Fibroblast of lung (primary cell): ENCODE results near the gene INO80E. TPM values are rescaled to one million over a fixed set of nuclear protein-coding genes. Genes with fewer than 3 reads are reported as not detected.

Experiments
- DNase-seq, 2 donors: peaks; one replicate each; pipeline versions ENCODE4 v3.0.0 to v3.0.0-alpha.2; 2010; ENCODE audit warnings: low read depth in 2 of 2
- H2AFZ ChIP-seq: 2 replicates; pipeline ENCODE4 v1.5.1; 2012; ENCODE audit warnings: low read length, control low read depth, inconsistent platforms
- H3K27ac ChIP-seq: 2 replicates; pipeline ENCODE4 v1.5.1; 2011; ENCODE audit warnings: low read length, control low read depth; ENCODE audit not compliant: insufficient read depth
- H3K27me3 ChIP-seq: 2 replicates; pipeline ENCODE4 v1.5.1; 2011; ENCODE audit warnings: mild to moderate bottlenecking, low read length; ENCODE audit not compliant: control insufficient read depth, insufficient read depth
- H3K36me3 ChIP-seq: 2 replicates; pipeline ENCODE4 v1.5.1; 2011; ENCODE audit warnings: low read length; ENCODE audit not compliant: control insufficient read depth, insufficient read depth
- H3K4me1 ChIP-seq: 2 replicates; pipeline ENCODE4 v1.5.1; 2011; ENCODE audit warnings: low read length; ENCODE audit not compliant: control insufficient read depth, insufficient read depth; ENCODE audit errors: extremely low read depth
- H3K4me2 ChIP-seq: 2 replicates; pipeline ENCODE4 v1.5.1; 2011; ENCODE audit warnings: low read length, control low read depth; ENCODE audit not compliant: insufficient read depth; ENCODE audit errors: extremely low read depth
- H3K4me3 ChIP-seq, 4 experiments: fragments of 200-600 bp in 1 of 4; sonication (generic) in 1 of 4; replicated peaks in 1 of 4; 2 replicates each; pipeline ENCODE4 v1.5.1; 2011 to 2016; ENCODE audit warnings: low read length in 4 of 4, low read depth in 3 of 4, mild to moderate bottlenecking in 3 of 4, control low read depth in 2 of 4, inconsistent platforms in 1 of 4, mixed read lengths in 1 of 4; ENCODE audit not compliant: insufficient read depth in 1 of 4; ENCODE audit errors: control extremely low read depth in 1 of 4
- H3K79me2 ChIP-seq: 2 replicates; pipeline ENCODE4 v1.5.1; 2012; ENCODE audit warnings: mild to moderate bottlenecking, low read length, inconsistent platforms; ENCODE audit not compliant: control insufficient read depth, insufficient read depth
- H3K9ac ChIP-seq: 2 replicates; pipeline ENCODE4 v1.5.1; 2011; ENCODE audit warnings: mild to moderate bottlenecking, low read length, control low read depth; ENCODE audit not compliant: insufficient read depth
- H3K9me3 ChIP-seq: 2 replicates; pipeline ENCODE4 v1.5.1; 2012; ENCODE audit warnings: low read depth, low read length; ENCODE audit not compliant: control insufficient read depth, insufficient read depth
- H4K20me1 ChIP-seq: 2 replicates; pipeline ENCODE4 v1.5.1; 2011; ENCODE audit warnings: low read length; ENCODE audit not compliant: control insufficient read depth, insufficient read depth; ENCODE audit errors: extremely low read depth
- EZH2 ChIP-seq: IDR thresholded peaks from 2 replicates; pipeline ENCODE4 v1.5.1; 2012; ENCODE audit warnings: low read length, control low read depth, mild to moderate bottlenecking; ENCODE audit errors: missing control alignments
- polyA plus RNA-seq, 2 donors: library from polyadenylated mRNA; depleted of rRNA in 1 of 2; stranded (reverse) in 1 of 2; unstranded in 1 of 2; fragments of >200 nt; gene quantifications; 2 replicates each; pipeline ENCODE4 v1.2.1, GENCODE V29; 2011 to 2012; ENCODE audit warnings: missing spikeins in 1 of 2
- total RNA-seq: library from RNA; depleted of rRNA; stranded (reverse); fragments of >200 nt; gene quantifications from 2 replicates; pipeline ENCODE4 v1.2.1, GENCODE V29; 2014
- TF ChIP-seq, protein P1 (sequence below), 2 donors: IDR thresholded peaks in 1 of 2; conservative IDR thresholded peaks in 1 of 2; 1 replicate in 1 of 2; 2 replicates in 1 of 2; pipeline ENCODE4 v1.5.1; 2011 to 2012; ENCODE audit warnings: low read length in 2 of 2, control low read depth in 1 of 2, inconsistent platforms in 1 of 2, low read depth in 1 of 2, mild to moderate bottlenecking in 1 of 2

Gene INO80E
- total and polyA plus RNA-seq, 2 donors (not counting 1 experiment from before 2014, with no cell fraction given) = 16.3 to 21.9 TPM

GRCh38 chr16:30030011-30030685 is 34.1 kb downstream of the INO80E start:
- peak; percentile 48 for TF ChIP-seq EZH2
- TF ChIP-seq, protein P1, sequence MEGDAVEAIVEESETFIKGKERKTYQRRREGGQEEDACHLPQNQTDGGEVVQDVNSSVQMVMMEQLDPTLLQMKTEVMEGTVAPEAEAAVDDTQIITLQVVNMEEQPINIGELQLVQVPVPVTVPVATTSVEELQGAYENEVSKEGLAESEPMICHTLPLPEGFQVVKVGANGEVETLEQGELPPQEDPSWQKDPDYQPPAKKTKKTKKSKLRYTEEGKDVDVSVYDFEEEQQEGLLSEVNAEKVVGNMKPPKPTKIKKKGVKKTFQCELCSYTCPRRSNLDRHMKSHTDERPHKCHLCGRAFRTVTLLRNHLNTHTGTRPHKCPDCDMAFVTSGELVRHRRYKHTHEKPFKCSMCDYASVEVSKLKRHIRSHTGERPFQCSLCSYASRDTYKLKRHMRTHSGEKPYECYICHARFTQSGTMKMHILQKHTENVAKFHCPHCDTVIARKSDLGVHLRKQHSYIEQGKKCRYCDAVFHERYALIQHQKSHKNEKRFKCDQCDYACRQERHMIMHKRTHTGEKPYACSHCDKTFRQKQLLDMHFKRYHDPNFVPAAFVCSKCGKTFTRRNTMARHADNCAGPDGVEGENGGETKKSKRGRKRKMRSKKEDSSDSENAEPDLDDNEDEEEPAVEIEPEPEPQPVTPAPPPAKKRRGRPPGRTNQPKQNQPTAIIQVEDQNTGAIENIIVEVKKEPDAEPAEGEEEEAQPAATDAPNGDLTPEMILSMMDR (conservative IDR thresholded peaks at IDR 0.05 in 1 of 2, IDR thresholded peaks at IDR 0.05 in 1 of 2; ENCODE audit: low read depth in 1 of 2, low read length in 2 of 2) = no peak
- no peak overlapping the region for H3K4me2 ChIP-seq
- H3K27ac ChIP-seq = no peak overlapping the region

GRCh38 chr16:30030841-30031413 is 34.9 kb downstream of the INO80E start, which contains the start of gene TLCD3B:
Gene TLCD3B, minus strand, starts transcription at chr16:30031271. Its CDS starts 744 bp downstream, at chr16:30030527.
- TF ChIP-seq, protein P1 (conservative IDR thresholded peaks at IDR 0.05 in 1 of 2, IDR thresholded peaks at IDR 0.05 in 1 of 2; ENCODE audit: low read depth in 1 of 2, low read length in 2 of 2) = no peak
- TF ChIP-seq EZH2 = no peak
- no peaks in the 10 kb centered on the region for H3K9me3 ChIP-seq
- no peak within 1 kb of the TSS for H2AFZ ChIP-seq
- no peak within 1 kb of the TSS for H3K4me2 ChIP-seq
- peaks cover 2% of the 10 kb centered on the region for H3K4me1 ChIP-seq
- no peak for DNase-seq
- H3K4me3 ChIP-seq = no peak within 1 kb of the TSS
- no peaks in the 10 kb centered on the region for H3K79me2 ChIP-seq
- no peaks in the 10 kb centered on the region for H4K20me1 ChIP-seq
- no peaks in the 10 kb centered on the region for H3K36me3 ChIP-seq
- no peak within 1 kb of the TSS for H3K9ac ChIP-seq
- H3K27ac ChIP-seq = no peak within 1 kb of the TSS
- peaks cover 37% of the 10 kb centered on the region for H3K27me3 ChIP-seq

More at GRCh38 chr16:30030011-30030685, 34.1 kb downstream of the INO80E start:
- H3K27me3 ChIP-seq = peaks cover 40% of the 10 kb centered on the region
- DNase-seq = no peak
- no peaks in the 10 kb centered on the region for H4K20me1 ChIP-seq
- no peaks in the 10 kb centered on the region for H3K36me3 ChIP-seq
- no peaks in the 10 kb centered on the region for H3K9me3 ChIP-seq
- H3K9ac ChIP-seq = no peak overlapping the region
- H2AFZ ChIP-seq = no peak overlapping the region
- peaks cover 2% of the 10 kb centered on the region for H3K4me1 ChIP-seq
- H3K4me3 ChIP-seq = no peak overlapping the region
- H3K79me2 ChIP-seq = no peaks in the 10 kb centered on the region

DNA sequence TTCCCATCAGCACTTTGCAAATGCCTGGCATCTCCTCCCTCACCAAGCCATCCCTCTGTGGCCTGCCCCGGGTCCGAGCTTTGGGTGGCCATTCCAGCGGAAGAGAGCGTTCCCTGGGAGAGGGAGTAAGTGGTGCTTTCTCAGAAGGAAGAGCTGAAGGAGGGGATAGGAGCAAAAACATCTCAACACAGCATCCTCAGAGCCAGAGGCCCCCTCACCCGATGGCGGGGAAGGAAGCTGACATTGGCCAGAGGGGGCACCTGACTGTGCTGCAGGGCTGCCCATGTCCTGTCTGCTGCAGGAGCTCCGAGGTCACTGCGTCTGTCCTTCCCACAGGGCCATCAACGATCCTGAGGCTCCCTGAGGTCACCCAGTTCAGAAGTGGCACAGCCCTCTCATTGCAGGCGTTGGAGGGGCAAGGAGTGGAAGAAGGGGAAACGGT is 35.5 kb downstream of the INO80E start:
- Histone ChIP-seq H3K79me2 (no peaks in the 10 kb centered on the region), H3K4me1 (peaks cover 2% of the 10 kb centered on the region), H3K27me3 (peaks cover 37% of the 10 kb centered on the region), H3K36me3 (no peaks in the 10 kb centered on the region), H3K9me3 (no peaks in the 10 kb centered on the region), H4K20me1 (no peaks in the 10 kb centered on the region), H2AFZ (no peak overlapping the region), H3K27ac (no peak overlapping the region), H3K4me3 (no peak overlapping the region), H3K9ac (no peak overlapping the region), H3K4me2 (no peak overlapping the region)
- DNase-seq = no peak
- TF ChIP-seq, protein P1 (conservative IDR thresholded peaks at IDR 0.05 in 1 of 2, IDR thresholded peaks at IDR 0.05 in 1 of 2; ENCODE audit: low read depth in 1 of 2, low read length in 2 of 2) = no peak
- peak; percentile 89 for TF ChIP-seq EZH2
